Liver (tissue), 9 donors: ENCODE measurements around the gene PARP4. TPM values are rescaled to one million over a fixed set of nuclear protein-coding genes. Genes with fewer than 3 reads are reported as not detected.
A peak's percentile ranks its signal among the peaks of the same experiment; 100 is the strongest.
"Not testable (repeated sequence)": the region's sequence is repeated elsewhere in the genome, so short reads cannot be mapped to it uniquely, and the experiment has no call there.

ENCODE experiments used
- DNase-seq: peaks from one replicate; pipeline ENCODE4 v3.0.0-alpha.2; 2017; ENCODE audit warnings: low spot score
- H3K27ac ChIP-seq, 2 donors: one replicate each; pipeline ENCODE4 v1.7.0; 2013; ENCODE audit warnings: inconsistent platforms in 2 of 2, low read length in 2 of 2, control low read depth in 1 of 2, low read depth in 1 of 2, mild to moderate bottlenecking in 1 of 2
- H3K27me3 ChIP-seq, 4 donors: one replicate each; pipeline versions ENCODE4 v1.6.1 to v1.7.0; 2013; ENCODE audit warnings: low read length in 3 of 4, inconsistent platforms in 1 of 4, mild to moderate bottlenecking in 1 of 4, moderate library complexity in 1 of 4; ENCODE audit not compliant: control insufficient read depth in 4 of 4, insufficient read depth in 4 of 4
- H3K36me3 ChIP-seq, 4 donors: one replicate each; pipeline versions ENCODE4 v1.6.1 to v1.7.0; 2013; ENCODE audit warnings: low read length in 3 of 4, mild to moderate bottlenecking in 3 of 4, low read depth in 1 of 4, moderate library complexity in 1 of 4; ENCODE audit not compliant: control insufficient read depth in 4 of 4, insufficient read depth in 3 of 4
- H3K4me1 ChIP-seq, 4 donors: one replicate each; pipeline versions ENCODE4 v1.6.1 to v1.7.0; 2013; ENCODE audit warnings: low read length in 3 of 4, mild to moderate bottlenecking in 3 of 4, moderate library complexity in 1 of 4; ENCODE audit not compliant: control insufficient read depth in 4 of 4, insufficient read depth in 4 of 4
- H3K4me3 ChIP-seq, 3 donors: one replicate each; pipeline versions ENCODE4 v1.6.1 to v1.7.0; 2013; ENCODE audit warnings: low read length in 3 of 3, control low read depth in 1 of 3, low read depth in 1 of 3, mild to moderate bottlenecking in 1 of 3
- H3K9ac ChIP-seq, 2 donors: one replicate each; pipeline ENCODE4 v1.7.0; 2013; ENCODE audit warnings: low read length in 2 of 2, mild to moderate bottlenecking in 2 of 2, moderate library complexity in 2 of 2, control low read depth in 1 of 2, low read depth in 1 of 2
- H3K9me3 ChIP-seq, 4 donors: one replicate each; pipeline versions ENCODE4 v1.6.1 to v1.7.0; 2013; ENCODE audit warnings: low read length in 3 of 4; ENCODE audit not compliant: control insufficient read depth in 4 of 4
- FOXA1 ChIP-seq: IDR thresholded peaks from 2 replicates; pipeline ENCODE4 v1.6.1; 2016; ENCODE audit warnings: antibody characterized with exemption
- JUND ChIP-seq, 2 donors: IDR thresholded peaks; 2 replicates each; pipeline ENCODE4 v1.6.1; 2016; ENCODE audit warnings: antibody characterized with exemption in 2 of 2
- NR2F2 ChIP-seq: IDR thresholded peaks from 2 replicates; pipeline ENCODE4 v1.6.1; 2016; ENCODE audit warnings: antibody characterized with exemption
- RAD21 ChIP-seq, 2 donors: IDR thresholded peaks; 2 replicates each; pipeline ENCODE4 v1.6.1; 2016; ENCODE audit warnings: antibody characterized with exemption in 2 of 2, mild to moderate bottlenecking in 2 of 2
- WGBS: extraction: QIAGEN DNeasy Blood & Tissue Kit; methylation state at CpG from one replicate; pipeline ENCODE4 v1.1.7; 2013; 5-methylcytosine and 5-hydroxymethylcytosine counted together
- polyA plus RNA-seq, 2 donors: library from polyadenylated mRNA; stranded (reverse) in 1 of 2; unstranded in 1 of 2; fragments of 200-250 nt in 1 of 2; fragments of >200 nt in 1 of 2; fragmentation: Nextera tagmentation in 1 of 2; extraction: Ambion mirVana in 1 of 2; gene quantifications; one replicate each; pipeline versions ENCODE4 v1.2.1 to v1.2.3, GENCODE V29; 2013 to 2015
- total RNA-seq, 2 donors: library from RNA; depleted of rRNA; stranded (reverse); fragments of >200 nt; gene quantifications; one replicate each; pipeline ENCODE4 v1.2.3, GENCODE V29; 2014
- TF ChIP-seq, protein P1 (sequence below): fragments of 150-350 bp; IDR thresholded peaks from 2 replicates; pipeline ENCODE4 v1.5.1; 2017; ENCODE audit warnings: improper control_type of control experiment, low read depth, low read length; ENCODE audit not compliant: missing input control
- TF ChIP-seq, protein P2 (sequence below): IDR thresholded peaks from 2 replicates; pipeline ENCODE4 v1.6.1; 2016; ENCODE audit warnings: antibody characterized with exemption
- donor health status: healthy.
- donor health status: healthy.
- donor health status: healthy.
- donor health status: healthy.
- donor health status: healthy.

PARP4 gene
- total and polyA plus RNA-seq, 4 donors: 10.7 to 29.3 (median 17.7) TPM

DNA sequence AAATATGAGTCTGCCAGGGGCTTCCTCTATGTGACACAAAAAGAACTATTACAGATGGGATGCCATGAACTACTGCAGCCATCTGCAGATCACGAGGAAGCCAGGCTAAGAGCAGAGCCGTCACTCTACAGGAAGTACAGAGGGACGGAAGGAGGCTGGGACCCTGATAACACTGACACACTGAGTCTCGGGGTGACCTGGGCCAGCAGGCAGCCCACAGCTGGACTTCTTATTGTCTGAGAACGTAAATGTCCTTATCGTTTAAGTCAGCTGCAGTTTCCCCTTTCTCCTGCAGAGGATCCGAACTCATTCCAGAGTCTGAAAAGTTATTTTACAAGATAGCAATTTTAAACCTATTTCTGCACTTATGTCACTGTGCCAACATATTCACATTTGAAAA, 20.7 kb downstream of the PARP4 start:
- DNase-seq: no peak
- peaks cover 17 to 67% (median 62%) of the 10 kb centered on the region in 4 donors for H3K36me3 ChIP-seq
- 78% methylated on average over 7 of the region's 7 CpGs for WGBS
- TF ChIP-seq, protein P1, sequence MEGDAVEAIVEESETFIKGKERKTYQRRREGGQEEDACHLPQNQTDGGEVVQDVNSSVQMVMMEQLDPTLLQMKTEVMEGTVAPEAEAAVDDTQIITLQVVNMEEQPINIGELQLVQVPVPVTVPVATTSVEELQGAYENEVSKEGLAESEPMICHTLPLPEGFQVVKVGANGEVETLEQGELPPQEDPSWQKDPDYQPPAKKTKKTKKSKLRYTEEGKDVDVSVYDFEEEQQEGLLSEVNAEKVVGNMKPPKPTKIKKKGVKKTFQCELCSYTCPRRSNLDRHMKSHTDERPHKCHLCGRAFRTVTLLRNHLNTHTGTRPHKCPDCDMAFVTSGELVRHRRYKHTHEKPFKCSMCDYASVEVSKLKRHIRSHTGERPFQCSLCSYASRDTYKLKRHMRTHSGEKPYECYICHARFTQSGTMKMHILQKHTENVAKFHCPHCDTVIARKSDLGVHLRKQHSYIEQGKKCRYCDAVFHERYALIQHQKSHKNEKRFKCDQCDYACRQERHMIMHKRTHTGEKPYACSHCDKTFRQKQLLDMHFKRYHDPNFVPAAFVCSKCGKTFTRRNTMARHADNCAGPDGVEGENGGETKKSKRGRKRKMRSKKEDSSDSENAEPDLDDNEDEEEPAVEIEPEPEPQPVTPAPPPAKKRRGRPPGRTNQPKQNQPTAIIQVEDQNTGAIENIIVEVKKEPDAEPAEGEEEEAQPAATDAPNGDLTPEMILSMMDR: peak; percentile 25
- peak; percentile 88 for TF ChIP-seq NR2F2
- no peak for TF ChIP-seq FOXA1
- TF ChIP-seq JUND (IDR thresholded peaks at IDR 0.05): no peak
- TF ChIP-seq RAD21 (IDR thresholded peaks at IDR 0.05): peak in 1 of 2 donors; percentile 33
- TF ChIP-seq, protein P2, sequence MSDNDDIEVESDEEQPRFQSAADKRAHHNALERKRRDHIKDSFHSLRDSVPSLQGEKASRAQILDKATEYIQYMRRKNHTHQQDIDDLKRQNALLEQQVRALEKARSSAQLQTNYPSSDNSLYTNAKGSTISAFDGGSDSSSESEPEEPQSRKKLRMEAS: no peak
- no peak overlapping the region for H3K27ac ChIP-seq
- H3K9ac ChIP-seq: no peak overlapping the region
- H3K4me3 ChIP-seq: no peak overlapping the region
- no peaks in the 10 kb centered on the region for H3K27me3 ChIP-seq
- no peaks in the 10 kb centered on the region for H3K4me1 ChIP-seq
- H3K9me3 ChIP-seq: no peaks in the 10 kb centered on the region

DNA sequence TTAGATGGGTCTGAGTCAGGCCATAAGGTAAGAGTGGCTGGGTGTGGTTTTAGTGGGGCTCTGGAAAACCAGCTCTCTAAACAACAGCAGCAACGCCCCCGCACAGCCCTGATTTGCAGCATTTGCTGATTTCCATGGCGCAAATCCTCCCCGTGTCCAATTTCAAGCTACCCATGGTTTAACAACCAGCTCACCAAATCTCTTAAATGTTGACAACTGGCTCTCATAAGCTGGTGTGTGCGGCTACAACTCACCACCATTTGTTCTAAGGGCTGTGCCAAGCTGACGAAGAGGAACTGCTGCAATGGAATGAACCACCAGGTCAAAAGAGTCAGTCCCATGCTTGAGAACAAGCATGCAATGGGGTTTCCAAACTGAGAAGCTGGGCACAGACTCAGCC, 22.9 kb downstream of the PARP4 start:
- Histone ChIP-seq H3K27ac (no peak overlapping the region), H3K4me3 (no peak overlapping the region), H3K27me3 (no peaks in the 10 kb centered on the region), H3K9ac (no peak overlapping the region), H3K36me3 (peaks cover 13 to 72% (median 63%) of the 10 kb centered on the region in 4 donors), H3K4me1 (no peaks in the 10 kb centered on the region), H3K9me3 (no peaks in the 10 kb centered on the region)
- TF ChIP-seq, protein P1: no peak
- TF ChIP-seq FOXA1: no peak
- 98% methylated on average over 6 of the region's 6 CpGs for WGBS
- no peak for DNase-seq

DNA sequence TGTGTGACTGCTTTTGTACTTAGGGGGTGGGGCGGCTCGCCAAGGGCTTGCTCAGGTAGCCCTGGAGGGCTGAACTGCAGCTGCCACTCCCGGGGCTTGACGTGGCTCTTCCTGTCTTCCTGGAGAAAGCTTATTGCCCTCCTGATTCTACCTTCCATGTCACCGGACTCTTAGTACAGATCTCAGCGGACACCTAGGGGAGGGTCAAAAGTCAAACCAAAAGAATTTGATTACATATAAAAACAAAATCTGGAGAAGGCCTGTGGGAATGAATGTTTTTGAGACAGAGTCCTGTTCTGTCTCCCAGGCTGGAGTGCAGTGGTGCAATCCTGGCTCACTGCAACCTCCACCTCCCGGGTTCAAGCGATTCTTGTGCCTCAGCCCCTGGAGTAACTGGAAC, 24.5 kb downstream of the PARP4 start:
- DNase-seq, H3K9me3 ChIP-seq, H3K9ac ChIP-seq, H3K27me3 ChIP-seq, H3K4me3 ChIP-seq, H3K27ac ChIP-seq, H3K4me1 ChIP-seq: not testable (repeated sequence)
- peaks cover 10 to 67% (median 57%) of the 10 kb centered on the region in 4 donors for H3K36me3 ChIP-seq
- WGBS: 91% methylated on average over 8 of the region's 8 CpGs

DNA sequence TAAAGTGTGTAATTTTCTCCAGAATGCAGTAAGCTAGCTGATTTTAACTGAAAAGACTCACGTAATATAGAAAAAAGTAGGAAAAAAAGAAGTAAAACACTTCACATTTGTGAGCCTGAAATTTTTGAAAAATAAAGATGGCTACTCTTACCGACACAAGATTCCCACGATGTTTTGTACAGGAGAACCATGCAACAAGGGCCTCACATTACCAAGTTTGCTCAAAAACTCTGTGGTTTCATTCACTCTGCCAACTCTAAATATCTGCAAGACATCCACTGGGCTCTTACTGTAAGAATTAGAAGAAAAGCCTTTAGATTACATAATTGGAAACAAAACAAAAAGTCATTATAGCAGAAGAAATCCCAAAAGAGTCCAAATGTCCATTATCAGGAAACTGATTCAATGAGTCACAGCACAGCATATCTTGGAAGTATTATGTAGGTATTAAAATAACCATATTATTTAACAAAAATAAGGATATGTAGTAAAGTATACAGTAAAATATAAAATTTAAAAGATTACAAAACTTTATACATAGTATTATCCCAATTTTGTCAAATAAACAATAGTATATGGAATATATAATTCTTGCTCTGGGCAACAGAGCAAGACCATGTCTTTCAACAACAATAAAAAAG, 26.4 kb downstream of the PARP4 start:
- WGBS: 99% methylated on average over 3 of the region's 3 CpGs
- not testable (repeated sequence) for H3K27ac ChIP-seq, H3K9ac ChIP-seq, H3K4me1 ChIP-seq, DNase-seq, H3K4me3 ChIP-seq, H3K27me3 ChIP-seq, H3K9me3 ChIP-seq
- peaks cover 12 to 65% (median 53%) of the 10 kb centered on the region in 4 donors for H3K36me3 ChIP-seq
